ENCODE results near the gene GSTM3. TPM values are rescaled to one million over a fixed set of nuclear protein-coding genes. Genes with fewer than 3 reads are reported as not detected.
A peak's percentile ranks its signal among the peaks of the same experiment; 100 is the strongest.

GSTM3 gene
- total RNA-seq, 1 experiment from 2014 or later, result not detected

DNA sequence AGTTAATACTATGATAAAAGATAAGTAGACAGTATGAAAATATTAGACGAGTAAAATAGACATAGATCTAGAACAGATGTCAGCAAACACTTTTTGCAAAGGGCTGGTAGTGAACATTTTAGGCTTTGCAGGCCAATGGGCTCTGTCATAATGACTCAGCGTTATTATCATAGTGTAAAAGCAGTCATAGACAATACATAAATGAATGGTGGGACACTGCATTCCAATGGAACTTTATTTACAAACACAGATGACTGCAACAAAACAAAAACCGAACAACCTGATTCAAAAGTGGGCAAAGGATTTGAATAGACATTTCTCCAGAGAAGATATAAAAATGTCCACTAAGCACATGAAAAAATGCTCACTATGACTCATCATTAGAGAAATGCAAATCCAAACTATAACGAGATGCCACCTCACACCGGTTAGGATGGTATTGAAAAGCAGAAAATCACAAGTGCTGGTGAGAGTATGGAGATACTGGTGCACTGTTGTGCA is 21.5 kb downstream of the GSTM3 start:
- ChIA-PET POLR2A (no interaction called here), CTCF (interaction anchor here (0.7 to 3.3 kb wide), 3 partner anchors 54 to 79 kb away, joined by 3 to 18 read pairs (median 5); no protein-coding TSS in a partner anchor)
- DNase-seq (ENCODE audit: unreplicated experiment), result peak; percentile 36
- H3K27me3 Mint-ChIP-seq (ENCODE audit: insufficient read depth, unreplicated experiment), result no peaks in the 10 kb centered on the region
- BruUV-seq (replicated peaks), result no TSS peak
- no peaks in the 10 kb centered on the region for H3K36me3 Mint-ChIP-seq (ENCODE audit: insufficient read depth, unreplicated experiment)
- peak overlapping the region; percentile 22 for H3K27ac Mint-ChIP-seq (ENCODE audit: low read depth, unreplicated experiment)
- H3K4me3 Mint-ChIP-seq (ENCODE audit: unreplicated experiment), result no peak overlapping the region
- intact Hi-C loops (cut with micrococcal nuclease), result loop anchor here (5.0 kb wide), 1 partner anchor 53 kb away; no protein-coding TSS in a partner anchor
- H3K4me1 Mint-ChIP-seq (ENCODE audit: insufficient read depth, unreplicated experiment), result peaks cover 20% of the 10 kb centered on the region
- no peak for TF ChIP-seq CTCF (IDR thresholded peaks at IDR 0.05; ENCODE audit: unreplicated experiment)
- H3K9me3 Mint-ChIP-seq (ENCODE audit: unreplicated experiment), result no peaks in the 10 kb centered on the region

DNA sequence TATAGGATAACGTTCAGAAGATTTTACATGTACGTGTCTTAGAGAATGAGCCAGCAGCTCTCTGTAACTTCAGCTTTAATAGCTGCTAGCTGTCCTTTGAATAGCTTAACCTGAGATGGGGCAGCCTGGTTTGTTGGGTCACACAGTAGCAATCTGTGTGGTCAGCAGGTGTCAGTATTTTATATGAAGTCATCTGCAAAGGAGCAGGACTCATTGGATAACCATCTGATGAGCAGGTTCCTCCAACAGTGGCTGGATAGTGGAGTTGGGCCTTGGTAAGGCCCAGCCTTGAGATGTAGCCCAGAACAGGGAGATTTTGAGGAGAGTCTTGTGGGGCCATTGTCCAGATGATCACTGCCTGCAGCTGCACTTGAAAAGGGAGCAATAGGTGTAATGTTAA is 22.3 kb downstream of the GSTM3 start:
- Mint-ChIP-seq H3K27ac (ENCODE audit: low read depth, unreplicated experiment) (peak overlapping the region; percentile 27), H3K4me1 (ENCODE audit: insufficient read depth, unreplicated experiment) (peaks cover 20% of the 10 kb centered on the region), H3K4me3 (ENCODE audit: unreplicated experiment) (no peak overlapping the region), H3K27me3 (ENCODE audit: insufficient read depth, unreplicated experiment) (no peaks in the 10 kb centered on the region), H3K36me3 (ENCODE audit: insufficient read depth, unreplicated experiment) (no peaks in the 10 kb centered on the region), H3K9me3 (ENCODE audit: unreplicated experiment) (no peaks in the 10 kb centered on the region)
- CTCF ChIA-PET, result interaction anchor here (0.6 to 3.3 kb wide), 7 partner anchors 22 to 257 kb away, joined by 3 to 18 read pairs (median 3); no protein-coding TSS in a partner anchor
- BruUV-seq (replicated peaks), result no TSS peak
- peak; percentile 13 for DNase-seq (ENCODE audit: unreplicated experiment)
- no peak for TF ChIP-seq CTCF (IDR thresholded peaks at IDR 0.05; ENCODE audit: unreplicated experiment)
- POLR2A ChIA-PET, result interaction anchor here (0.7 kb wide), 1 partner anchor 40 kb away, joined by 3 read pairs; no protein-coding TSS in a partner anchor
- intact Hi-C loops (cut with micrococcal nuclease), result loop anchor here (5.0 kb wide), 1 partner anchor 54 kb away; no protein-coding TSS in a partner anchor

GRCh38 chr1:109717729-109718128 is 23.1 kb downstream of the GSTM3 start:
- peak overlapping the region; percentile 27 for H3K27ac Mint-ChIP-seq (ENCODE audit: low read depth, unreplicated experiment)
- TF ChIP-seq CTCF (IDR thresholded peaks at IDR 0.05; ENCODE audit: unreplicated experiment), result no peak
- H3K9me3 Mint-ChIP-seq (ENCODE audit: unreplicated experiment), result no peaks in the 10 kb centered on the region
- no TSS peak for BruUV-seq (replicated peaks)
- POLR2A ChIA-PET, result no interaction called here
- no peak overlapping the region for H3K4me3 Mint-ChIP-seq (ENCODE audit: unreplicated experiment)
- no peak for DNase-seq (ENCODE audit: unreplicated experiment)
- CTCF ChIA-PET, result interaction anchor here (0.6 to 3.3 kb wide), 10 partner anchors 21 to 256 kb away, joined by 3 to 18 read pairs (median 3); partner anchors contain the start of gene GNAI3
- H3K4me1 Mint-ChIP-seq (ENCODE audit: insufficient read depth, unreplicated experiment), result peaks cover 15% of the 10 kb centered on the region
- no peaks in the 10 kb centered on the region for H3K27me3 Mint-ChIP-seq (ENCODE audit: insufficient read depth, unreplicated experiment)
- intact Hi-C loops (cut with micrococcal nuclease), result loop anchor here (5.0 kb wide), 1 partner anchor 55 kb away; no protein-coding TSS in a partner anchor
- H3K36me3 Mint-ChIP-seq (ENCODE audit: insufficient read depth, unreplicated experiment), result no peaks in the 10 kb centered on the region

- Mint-ChIP-seq H3K27me3 (ENCODE audit: insufficient read depth, unreplicated experiment) (no peaks in the 10 kb centered on the region), H3K9me3 (ENCODE audit: unreplicated experiment) (no peaks in the 10 kb centered on the region), H3K4me3 (ENCODE audit: unreplicated experiment) (no peak overlapping the region), H3K4me1 (ENCODE audit: insufficient read depth, unreplicated experiment) (peaks cover 15% of the 10 kb centered on the region), H3K36me3 (ENCODE audit: insufficient read depth, unreplicated experiment) (no peaks in the 10 kb centered on the region), H3K27ac (ENCODE audit: low read depth, unreplicated experiment) (no peak overlapping the region)
- CTCF ChIA-PET, result interaction anchor here (0.6 to 3.3 kb wide), 4 partner anchors 57 to 472 kb away, joined by 3 to 18 read pairs (median 4); no protein-coding TSS in a partner anchor
- intact Hi-C loops (cut with micrococcal nuclease), result loop anchor here (5.0 kb wide), 1 partner anchor 56 kb away; no protein-coding TSS in a partner anchor
- no peak for DNase-seq (ENCODE audit: unreplicated experiment)
- TF ChIP-seq CTCF (IDR thresholded peaks at IDR 0.05; ENCODE audit: unreplicated experiment), result no peak
- BruUV-seq (replicated peaks), result no TSS peak
- POLR2A ChIA-PET, result no interaction called here
Measured at GRCh38 chr1:109716570-109717090, 24.2 kb downstream of the GSTM3 start.
